ENCODE data around the gene KLRF1.
A peak's percentile ranks its signal among the peaks of the same experiment; 100 is the strongest.
"Not testable (repeated sequence)": the region's sequence is repeated elsewhere in the genome, so short reads cannot be mapped to it uniquely, and the experiment has no call there.

KLRF1 gene

GRCh38 chr12:9869307-9870161, 42.3 kb downstream of the KLRF1 start, which contains the start of gene CLEC2B:
Gene CLEC2B (minus strand): TSS chr12:9869354.
- Mint-ChIP-seq H3K36me3 (ENCODE audit: low read depth) (peaks cover 15% of the 10 kb centered on the region), H3K4me3 (peak within 1 kb of the TSS; percentile 85), H3K9me3 (no peaks in the 10 kb centered on the region), H3K27me3 (ENCODE audit: low read depth) (no peaks in the 10 kb centered on the region), H3K27ac (peak within 1 kb of the TSS; percentile 96), H3K4me1 (ENCODE audit: low read depth) (peaks cover 30% of the 10 kb centered on the region)

GRCh38 chr12:9870286-9870866, 43.1 kb downstream of the KLRF1 start:
- H3K27ac Mint-ChIP-seq: peak overlapping the region; percentile 96
- no peaks in the 10 kb centered on the region for H3K9me3 Mint-ChIP-seq
- no peaks in the 10 kb centered on the region for H3K27me3 Mint-ChIP-seq (ENCODE audit: low read depth)
- peak overlapping the region; percentile 85 for H3K4me3 Mint-ChIP-seq
- H3K4me1 Mint-ChIP-seq (ENCODE audit: low read depth): peaks cover 22% of the 10 kb centered on the region
- H3K36me3 Mint-ChIP-seq (ENCODE audit: low read depth): peaks cover 12% of the 10 kb centered on the region

- Mint-ChIP-seq H3K4me1 (ENCODE audit: low read depth) (peaks cover 14% of the 10 kb centered on the region), H3K9me3 (no peaks in the 10 kb centered on the region), H3K27ac (no peak overlapping the region), H3K27me3 (ENCODE audit: low read depth) (no peaks in the 10 kb centered on the region), H3K4me3 (no peak overlapping the region), H3K36me3 (ENCODE audit: low read depth) (peaks cover 3% of the 10 kb centered on the region)
Measured at GRCh38 chr12:9872162-9872561, 44.9 kb downstream of the KLRF1 start.

- Mint-ChIP-seq H3K9me3 (no peaks in the 10 kb centered on the region), H3K4me1 (ENCODE audit: low read depth) (peaks cover 14% of the 10 kb centered on the region), H3K27me3 (ENCODE audit: low read depth) (no peaks in the 10 kb centered on the region), H3K4me3 (no peak overlapping the region), H3K36me3 (ENCODE audit: low read depth) (no peaks in the 10 kb centered on the region), H3K27ac (no peak overlapping the region)
Measured at GRCh38 chr12:9872742-9873141, 45.5 kb downstream of the KLRF1 start.

- H3K36me3 Mint-ChIP-seq (ENCODE audit: low read depth); H3K27ac Mint-ChIP-seq; H3K27me3 Mint-ChIP-seq (ENCODE audit: low read depth); H3K4me3 Mint-ChIP-seq; H3K9me3 Mint-ChIP-seq: not testable (repeated sequence)
- H3K4me1 Mint-ChIP-seq (ENCODE audit: low read depth): peaks cover 13% of the 10 kb centered on the region
Measured at GRCh38 chr12:9876120-9876519, 48.8 kb downstream of the KLRF1 start.

GRCh38 chr12:9880532-9881078, 53.3 kb downstream of the KLRF1 start:
- H3K9me3 Mint-ChIP-seq: no peaks in the 10 kb centered on the region
- H3K36me3 Mint-ChIP-seq (ENCODE audit: low read depth): no peaks in the 10 kb centered on the region
- H3K4me1 Mint-ChIP-seq (ENCODE audit: low read depth): peaks cover 10% of the 10 kb centered on the region
- H3K4me3 Mint-ChIP-seq: no peak overlapping the region
- H3K27me3 Mint-ChIP-seq (ENCODE audit: low read depth): no peaks in the 10 kb centered on the region
- no peak overlapping the region for H3K27ac Mint-ChIP-seq

- peaks cover 10% of the 10 kb centered on the region for H3K4me1 Mint-ChIP-seq (ENCODE audit: low read depth)
- H3K4me3 Mint-ChIP-seq: no peak within 1 kb of the TSS
- H3K9me3 Mint-ChIP-seq: no peaks in the 10 kb centered on the region
- H3K36me3 Mint-ChIP-seq (ENCODE audit: low read depth): no peaks in the 10 kb centered on the region
- H3K27me3 Mint-ChIP-seq (ENCODE audit: low read depth): peaks cover 2% of the 10 kb centered on the region
- H3K27ac Mint-ChIP-seq: no peak within 1 kb of the TSS
Measured at GRCh38 chr12:9881246-9881645, 54.0 kb downstream of the KLRF1 start, which contains the start of gene KLRF2. Gene KLRF2 (plus strand): TSS chr12:9881489. CDS start chr12:9881596, 107 bp downstream.

- no peaks in the 10 kb centered on the region for H3K36me3 Mint-ChIP-seq (ENCODE audit: low read depth)
- H3K4me1 Mint-ChIP-seq (ENCODE audit: low read depth): peaks cover 10% of the 10 kb centered on the region
- H3K27me3 Mint-ChIP-seq (ENCODE audit: low read depth): peaks cover 9% of the 10 kb centered on the region
- no peak overlapping the region for H3K27ac Mint-ChIP-seq
- no peaks in the 10 kb centered on the region for H3K9me3 Mint-ChIP-seq
- no peak overlapping the region for H3K4me3 Mint-ChIP-seq
Measured at GRCh38 chr12:9881988-9882387, 54.7 kb downstream of the KLRF1 start.

- Mint-ChIP-seq H3K4me1 (ENCODE audit: low read depth) (peaks cover 10% of the 10 kb centered on the region), H3K4me3 (no peak overlapping the region), H3K36me3 (ENCODE audit: low read depth) (no peaks in the 10 kb centered on the region), H3K27me3 (ENCODE audit: low read depth) (peaks cover 9% of the 10 kb centered on the region), H3K9me3 (no peaks in the 10 kb centered on the region), H3K27ac (no peak overlapping the region)
Measured at GRCh38 chr12:9883175-9883574, 55.9 kb downstream of the KLRF1 start.

- H3K4me1 Mint-ChIP-seq (ENCODE audit: low read depth): peaks cover 4% of the 10 kb centered on the region
- no peak overlapping the region for H3K4me3 Mint-ChIP-seq
- no peaks in the 10 kb centered on the region for H3K36me3 Mint-ChIP-seq (ENCODE audit: low read depth)
- no peaks in the 10 kb centered on the region for H3K9me3 Mint-ChIP-seq
- no peak overlapping the region for H3K27ac Mint-ChIP-seq
- H3K27me3 Mint-ChIP-seq (ENCODE audit: low read depth): peaks cover 20% of the 10 kb centered on the region
Measured at GRCh38 chr12:9888665-9889273, 61.5 kb downstream of the KLRF1 start.
